Breast epithelium (tissue), 4 donors: ENCODE data around the gene GCHFR. TPM values are rescaled to one million over a fixed set of nuclear protein-coding genes. Genes with fewer than 3 reads are reported as not detected.

ENCODE experiments used
- DNase-seq, 2 donors: peaks; one replicate each; pipeline ENCODE4 v3.0.0-alpha.2; 2019; ENCODE audit warnings: low spot score in 2 of 2
- H3K27ac ChIP-seq, 2 donors: fragments of 200-600 bp; sonication (generic) in 1 of 2; one replicate each; pipeline ENCODE4 v1.5.1; 2016 to 2019; ENCODE audit warnings: mild to moderate bottlenecking in 1 of 2
- H3K27me3 ChIP-seq, 2 donors: fragments of 200-600 bp; sonication (generic) in 1 of 2; one replicate each; pipeline versions ENCODE4 v1.5.1 to v1.6.0; 2017 to 2019; ENCODE audit warnings: control low read depth in 1 of 2, mild to moderate bottlenecking in 1 of 2
- H3K36me3 ChIP-seq: fragments of 200-600 bp; one replicate; pipeline ENCODE4 v1.5.1; 2019
- H3K4me1 ChIP-seq, 2 donors: fragments of 200-600 bp; sonication (generic); one replicate each; pipeline ENCODE4 v1.5.1; 2016 to 2019; ENCODE audit warnings: control low read depth in 1 of 2
- H3K4me3 ChIP-seq, 3 donors: fragments of 200-600 bp; sonication (generic); 1 replicate in 2 of 3; 2 replicates in 1 of 3; pipeline ENCODE4 v1.5.1; 2016 to 2019; ENCODE audit warnings: mild to moderate bottlenecking in 3 of 3, moderate library complexity in 2 of 3
- H3K9me3 ChIP-seq, 2 donors: fragments of 200-600 bp; sonication (generic) in 1 of 2; one replicate each; pipeline ENCODE4 v1.5.1; 2016 to 2019; ENCODE audit warnings: control low read depth in 1 of 2
- POLR2A ChIP-seq: fragments of 450-650 bp; IDR thresholded peaks from one replicate; pipeline ENCODE4 v1.6.1; 2016; ENCODE audit warnings: antibody characterized with exemption, mild to moderate bottlenecking, moderate library complexity
- POLR2AphosphoS5 ChIP-seq, 3 donors: sonication (generic); formaldehyde crosslinking; IDR thresholded peaks; one replicate each; pipeline ENCODE4 v1.6.1; 2017; ENCODE audit warnings: antibody characterized with exemption in 3 of 3
- intact Hi-C: fragments of 100-400 bp; cut with DNase I; formaldehyde crosslinking; loops from one replicate; pipeline ENCODE4 v1.15.1; 2023; ENCODE audit warnings: low total_unique reads
- total RNA-seq, 3 donors: library from RNA; depleted of rRNA; stranded (reverse); fragments of >200 nt; gene quantifications; one replicate each; pipeline ENCODE4 v1.1.0, GENCODE V29; 2016
- TF ChIP-seq, protein P1 (sequence below), 3 donors: fragments of 450-650 bp; IDR thresholded peaks; one replicate each; pipeline ENCODE4 v1.5.1; 2016 to 2017; ENCODE audit warnings: antibody characterized with exemption in 3 of 3, mild to moderate bottlenecking in 3 of 3, moderate library complexity in 3 of 3

The GCHFR gene
- total RNA-seq, 3 donors from 2014 or later = 56.0 to 100 (median 61.9) TPM

DNA sequence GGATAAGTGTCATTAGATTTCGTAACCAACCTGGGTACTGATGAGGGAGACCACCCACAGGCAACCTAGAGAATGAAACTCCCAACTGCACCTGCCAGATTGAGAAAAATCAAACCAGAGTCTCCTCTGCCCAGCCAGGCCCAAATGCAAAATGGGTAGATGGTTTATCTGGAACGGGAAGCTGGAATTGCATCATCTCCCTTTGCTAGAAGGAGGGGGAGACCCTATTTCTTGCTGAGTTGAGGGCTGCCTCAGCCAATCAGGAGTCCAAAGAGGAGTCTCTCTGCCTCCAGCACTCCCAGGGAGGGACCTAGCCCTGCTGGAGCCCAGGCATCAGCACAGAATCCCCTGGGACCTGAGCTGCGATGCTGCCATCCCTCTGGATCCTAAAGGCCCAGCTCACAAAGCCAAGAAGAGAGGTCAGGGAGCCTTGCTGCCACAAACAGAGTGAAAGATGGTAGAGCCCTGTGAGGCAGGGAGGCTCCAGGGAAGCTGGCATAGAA is 16.9 kb upstream of the GCHFR start:
- no peaks in the 10 kb centered on the region for H3K4me1 ChIP-seq
- H3K36me3 ChIP-seq = no peaks in the 10 kb centered on the region
- H3K4me3 ChIP-seq = no peak overlapping the region
- TF ChIP-seq POLR2AphosphoS5 (IDR thresholded peaks at IDR 0.05) = no peak
- H3K27me3 ChIP-seq = no peaks in the 10 kb centered on the region
- H3K27ac ChIP-seq = no peak overlapping the region
- DNase-seq = no peak
- H3K9me3 ChIP-seq = no peaks in the 10 kb centered on the region
- intact Hi-C loops = no loop called here

DNA sequence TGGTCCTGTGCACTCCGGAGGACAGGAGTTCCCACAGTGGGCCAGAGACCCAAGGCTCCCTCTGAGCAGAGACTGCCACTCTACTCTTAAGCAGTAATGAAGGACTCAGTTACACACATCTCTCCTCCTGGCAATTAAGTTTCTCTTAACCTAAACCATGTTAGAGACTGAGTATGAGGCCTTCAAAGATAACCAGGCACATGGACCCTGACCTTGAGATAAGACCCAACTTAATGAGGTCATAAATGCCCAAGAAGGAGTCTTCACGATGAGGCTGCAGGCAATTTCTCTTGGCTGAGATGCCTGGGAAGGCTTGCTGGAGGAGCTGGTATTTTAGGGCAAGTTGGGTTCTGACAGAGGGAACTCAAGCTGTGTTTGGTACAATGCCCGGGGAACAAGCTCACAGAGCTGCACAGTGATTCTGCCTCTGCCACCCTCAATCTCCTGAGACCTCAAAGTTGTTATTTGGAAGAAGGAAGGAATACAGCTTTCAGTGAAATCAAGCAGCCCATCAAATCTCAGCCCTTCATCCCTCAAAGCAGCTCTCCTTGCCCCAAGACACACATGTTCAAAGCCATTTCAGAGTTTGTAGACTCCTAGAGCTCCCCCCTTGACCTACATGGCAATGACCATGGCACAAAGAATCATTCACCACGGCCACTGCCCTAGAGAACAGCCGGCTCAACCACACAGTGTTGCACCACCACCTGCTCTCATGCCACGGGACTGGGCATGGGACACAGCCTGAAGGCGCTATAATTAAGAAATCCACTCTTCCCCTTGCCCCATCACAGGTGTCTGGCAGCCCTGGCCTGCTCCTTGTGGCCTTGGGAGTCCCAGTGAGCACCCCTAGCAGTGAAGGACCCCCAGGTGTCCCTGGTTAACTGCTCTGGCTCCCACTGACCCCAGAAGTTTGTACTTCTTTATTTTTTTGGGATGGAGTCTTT is 15.9 kb upstream of the GCHFR start:
- Histone ChIP-seq H3K4me1 (no peaks in the 10 kb centered on the region), H3K27ac (no peak overlapping the region), H3K4me3 (no peak overlapping the region), H3K36me3 (no peaks in the 10 kb centered on the region), H3K9me3 (no peaks in the 10 kb centered on the region), H3K27me3 (no peaks in the 10 kb centered on the region)
- no peak for DNase-seq
- intact Hi-C loops = no loop called here
- TF ChIP-seq POLR2AphosphoS5 (IDR thresholded peaks at IDR 0.05) (no peak), POLR2A (no peak)
- TF ChIP-seq, protein P1, sequence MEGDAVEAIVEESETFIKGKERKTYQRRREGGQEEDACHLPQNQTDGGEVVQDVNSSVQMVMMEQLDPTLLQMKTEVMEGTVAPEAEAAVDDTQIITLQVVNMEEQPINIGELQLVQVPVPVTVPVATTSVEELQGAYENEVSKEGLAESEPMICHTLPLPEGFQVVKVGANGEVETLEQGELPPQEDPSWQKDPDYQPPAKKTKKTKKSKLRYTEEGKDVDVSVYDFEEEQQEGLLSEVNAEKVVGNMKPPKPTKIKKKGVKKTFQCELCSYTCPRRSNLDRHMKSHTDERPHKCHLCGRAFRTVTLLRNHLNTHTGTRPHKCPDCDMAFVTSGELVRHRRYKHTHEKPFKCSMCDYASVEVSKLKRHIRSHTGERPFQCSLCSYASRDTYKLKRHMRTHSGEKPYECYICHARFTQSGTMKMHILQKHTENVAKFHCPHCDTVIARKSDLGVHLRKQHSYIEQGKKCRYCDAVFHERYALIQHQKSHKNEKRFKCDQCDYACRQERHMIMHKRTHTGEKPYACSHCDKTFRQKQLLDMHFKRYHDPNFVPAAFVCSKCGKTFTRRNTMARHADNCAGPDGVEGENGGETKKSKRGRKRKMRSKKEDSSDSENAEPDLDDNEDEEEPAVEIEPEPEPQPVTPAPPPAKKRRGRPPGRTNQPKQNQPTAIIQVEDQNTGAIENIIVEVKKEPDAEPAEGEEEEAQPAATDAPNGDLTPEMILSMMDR (IDR thresholded peaks at IDR 0.05) = no peak

DNA sequence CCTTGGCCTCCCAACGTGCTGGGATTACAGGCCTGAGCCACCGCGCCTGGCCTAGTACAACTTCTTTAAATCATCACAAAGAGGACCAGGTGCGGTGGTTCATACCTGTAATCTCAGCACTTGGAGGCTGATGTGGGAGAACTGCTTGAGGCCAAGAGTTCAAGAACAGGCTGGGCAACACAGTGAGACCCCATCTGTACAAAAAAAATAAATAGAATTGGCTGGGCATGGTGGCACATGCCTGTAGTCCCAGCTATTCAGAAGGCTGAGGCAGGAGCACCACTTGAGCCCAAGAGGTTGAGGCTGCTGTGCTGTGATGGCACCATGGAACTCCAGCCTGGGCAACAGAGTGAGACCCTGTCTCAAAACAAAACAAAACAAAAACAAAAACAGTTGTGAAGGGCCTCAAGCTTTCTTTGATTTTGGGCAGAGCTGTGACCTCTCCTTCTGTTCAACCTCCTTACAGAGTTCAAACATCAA is 14.7 kb upstream of the GCHFR start:
- TF ChIP-seq, protein P1 (IDR thresholded peaks at IDR 0.05) = no peak
- TF ChIP-seq POLR2A (no peak), POLR2AphosphoS5 (IDR thresholded peaks at IDR 0.05) (no peak)
- Histone ChIP-seq H3K27ac (no peak overlapping the region), H3K4me1 (no peaks in the 10 kb centered on the region), H3K9me3 (no peaks in the 10 kb centered on the region), H3K4me3 (no peak overlapping the region), H3K27me3 (no peaks in the 10 kb centered on the region), H3K36me3 (no peaks in the 10 kb centered on the region)
- no peak for DNase-seq
- intact Hi-C loops = no loop called here

DNA sequence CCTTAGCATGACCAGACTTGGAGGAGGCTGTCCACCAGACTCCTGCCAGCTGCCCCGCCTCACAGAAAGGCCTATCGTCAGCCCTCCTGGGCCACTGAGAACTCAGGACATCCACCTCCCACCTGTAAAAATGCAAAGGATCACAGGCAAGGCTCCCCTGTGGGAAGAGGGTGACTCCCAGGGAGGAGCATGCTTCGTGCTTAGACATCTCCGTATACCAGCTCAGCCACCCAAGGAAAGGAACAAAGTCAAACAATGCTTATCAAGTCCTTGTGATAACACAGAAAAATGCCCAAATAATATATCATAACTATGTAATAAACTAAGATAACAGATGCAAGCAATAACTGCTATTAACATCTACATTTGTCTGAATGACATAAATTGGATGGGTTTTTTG is 13.0 kb upstream of the GCHFR start:
- Histone ChIP-seq H3K27me3 (no peaks in the 10 kb centered on the region), H3K36me3 (no peaks in the 10 kb centered on the region), H3K4me3 (no peak overlapping the region), H3K27ac (no peak overlapping the region), H3K9me3 (no peaks in the 10 kb centered on the region), H3K4me1 (no peaks in the 10 kb centered on the region)
- intact Hi-C loops = no loop called here
- no peak for DNase-seq
- TF ChIP-seq, protein P1 (IDR thresholded peaks at IDR 0.05) = no peak
- TF ChIP-seq POLR2A (no peak), POLR2AphosphoS5 (IDR thresholded peaks at IDR 0.05) (no peak)

DNA sequence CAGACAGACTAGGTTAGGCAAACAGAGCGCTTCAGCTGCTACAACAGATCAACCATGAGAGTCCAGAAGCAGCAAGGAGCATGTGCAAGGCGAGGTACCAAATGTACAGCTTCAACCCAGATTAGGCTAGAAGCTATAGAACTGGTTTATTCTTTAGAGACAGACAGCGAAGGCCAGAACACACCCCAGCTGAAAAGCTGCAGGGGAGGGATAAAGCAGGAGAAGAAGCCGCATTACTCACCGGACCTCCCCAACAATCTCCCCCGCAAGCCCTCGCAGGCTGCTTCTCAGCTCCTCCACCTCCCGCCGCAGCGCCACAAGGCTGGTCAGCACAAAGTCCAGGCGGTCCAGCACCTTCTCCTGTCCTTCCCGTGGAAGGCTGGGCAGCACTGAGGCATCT is 12.1 kb upstream of the GCHFR start:
- Histone ChIP-seq H3K4me3 (no peak overlapping the region), H3K36me3 (no peaks in the 10 kb centered on the region), H3K4me1 (no peaks in the 10 kb centered on the region), H3K27ac (no peak overlapping the region), H3K27me3 (no peaks in the 10 kb centered on the region), H3K9me3 (no peaks in the 10 kb centered on the region)
- TF ChIP-seq POLR2AphosphoS5 (IDR thresholded peaks at IDR 0.05) = no peak
- TF ChIP-seq, protein P1 (IDR thresholded peaks at IDR 0.05) = no peak
- TF ChIP-seq POLR2A = no peak
- intact Hi-C loops = no loop called here
- DNase-seq = no peak
